HG03520 (cell line): ENCODE measurements around the gene RTBDN.

Source experiments
- ATAC-seq: cut with Tn5 transposase; IDR thresholded peaks from one replicate; pipeline ENCODE4 v1.9.1; 2021; ENCODE audit warnings: mild to moderate bottlenecking, moderate library complexity; ENCODE audit not compliant: unreplicated experiment

RTBDN gene

GRCh38 chr19:12783291-12783848 lies 51.0 kb downstream of the RTBDN start:
- ATAC-seq: no peak

- peak; percentile 38 for ATAC-seq
These were observed 51.7 kb downstream of the RTBDN start for GRCh38 chr19:12782424-12783290.

DNA sequence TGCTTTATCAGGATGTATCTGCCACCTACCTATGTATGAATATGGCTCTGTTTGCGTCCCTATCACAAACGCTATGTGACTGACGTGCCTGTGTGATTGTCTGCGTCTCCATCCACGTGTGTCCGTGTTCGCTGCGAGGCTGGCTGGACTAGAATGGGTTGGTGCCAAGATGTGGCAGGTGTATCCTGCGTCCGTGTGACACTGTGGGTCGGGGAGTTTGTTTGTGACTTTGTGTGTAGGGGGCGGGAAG lies 52.3 kb downstream of the RTBDN start:
- ATAC-seq: no peak

- no peak for ATAC-seq
These were observed 55.0 kb downstream of the RTBDN start for GRCh38 chr19:12779162-12779993.

DNA sequence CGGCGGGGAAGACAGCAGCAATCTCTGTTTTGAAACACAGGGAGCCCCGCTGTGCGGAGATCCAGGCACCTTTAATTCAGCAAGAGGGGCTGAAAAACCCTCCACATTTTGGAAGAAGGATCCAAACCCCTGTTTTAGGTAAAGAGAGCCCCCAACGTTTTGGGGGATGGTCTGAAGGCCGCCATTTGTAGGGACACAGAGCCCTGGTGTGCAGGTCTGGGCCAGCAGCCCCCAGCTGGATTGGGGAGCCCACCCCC lies 55.5 kb downstream of the RTBDN start:
- no peak for ATAC-seq

GRCh38 chr19:12778017-12778904 lies 56.1 kb downstream of the RTBDN start:
- no peak for ATAC-seq

DNA sequence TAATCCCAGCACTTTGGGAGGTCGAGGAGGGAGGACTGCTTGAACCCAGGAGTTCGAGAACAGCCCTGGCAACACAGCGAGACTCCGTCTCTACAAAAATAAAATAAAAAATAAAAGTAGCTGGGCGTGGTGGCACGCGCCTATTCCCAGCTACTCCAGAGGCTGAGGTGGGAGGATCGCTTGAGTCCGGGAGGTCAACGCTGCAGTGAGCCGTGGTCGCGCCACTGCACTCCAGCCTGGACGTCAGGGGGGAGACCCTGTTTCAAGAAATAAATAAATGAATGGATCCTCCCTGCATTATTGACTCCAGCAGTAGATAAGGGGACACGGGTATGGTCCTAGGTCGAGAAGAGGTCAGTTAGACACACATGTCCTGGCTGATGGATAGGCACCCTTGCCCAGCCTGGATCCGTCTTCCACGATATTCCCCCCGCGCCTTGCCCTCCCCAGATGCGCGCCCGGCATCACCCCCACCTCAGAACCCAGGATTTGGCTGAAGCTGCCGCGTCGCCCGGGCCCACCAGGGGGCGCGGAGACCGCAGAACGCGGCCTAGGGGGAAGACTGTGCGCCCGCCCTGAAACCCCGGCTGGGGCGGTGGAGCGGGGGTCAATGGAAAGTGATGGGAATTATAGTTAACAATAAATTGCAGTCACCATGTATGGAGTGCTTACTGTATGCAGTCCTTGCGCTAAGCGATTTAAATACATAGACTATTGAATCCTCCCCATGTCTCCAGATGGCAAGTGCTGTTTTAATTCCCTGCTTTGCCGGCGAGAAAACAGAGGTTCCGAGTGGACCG lies 57.0 kb downstream of the RTBDN start:
- peak; percentile 37 for ATAC-seq
